ENCODE measurements around the gene TUBGCP4.
"Not testable (repeated sequence)": the region's sequence is repeated elsewhere in the genome, so short reads cannot be mapped to it uniquely, and the experiment has no call there.

TUBGCP4 gene

GRCh38 chr15:43378601-43379000, 7.7 kb downstream of the TUBGCP4 start:
- Mint-ChIP-seq H3K27ac (no peak overlapping the region), H3K9me3 (ENCODE audit: low read depth) (no peaks in the 10 kb centered on the region), H3K4me1 (ENCODE audit: low read depth) (peaks cover 5% of the 10 kb centered on the region), H3K36me3 (peaks cover 13% of the 10 kb centered on the region), H3K4me3 (no peak overlapping the region), H3K27me3 (no peaks in the 10 kb centered on the region)

DNA sequence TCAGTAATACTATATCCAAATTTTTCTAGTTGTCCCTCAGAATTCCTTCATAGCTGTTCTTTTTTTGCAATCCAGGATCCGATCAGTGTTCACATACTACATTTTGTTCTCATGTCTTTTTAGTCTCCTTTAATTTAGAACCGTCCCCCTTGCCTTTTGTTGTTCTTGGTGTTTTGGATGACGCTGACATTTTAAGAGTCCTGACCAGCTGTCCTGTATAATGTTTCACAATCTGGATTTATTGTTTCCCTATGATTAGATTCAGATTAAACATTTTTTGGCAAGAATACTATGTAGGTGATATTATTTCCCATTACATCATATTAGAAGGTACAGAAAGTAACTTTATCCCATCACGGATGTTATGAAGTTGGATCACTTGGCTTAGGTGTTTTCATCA, 11.4 kb downstream of the TUBGCP4 start:
- H3K36me3 Mint-ChIP-seq: peaks cover 28% of the 10 kb centered on the region
- H3K4me3 Mint-ChIP-seq: no peak overlapping the region
- no peak overlapping the region for H3K27ac Mint-ChIP-seq
- no peaks in the 10 kb centered on the region for H3K9me3 Mint-ChIP-seq (ENCODE audit: low read depth)
- H3K27me3 Mint-ChIP-seq: no peaks in the 10 kb centered on the region
- no peaks in the 10 kb centered on the region for H3K4me1 Mint-ChIP-seq (ENCODE audit: low read depth)

- no peak overlapping the region for H3K4me3 Mint-ChIP-seq
- peaks cover 23% of the 10 kb centered on the region for H3K36me3 Mint-ChIP-seq
- no peaks in the 10 kb centered on the region for H3K27me3 Mint-ChIP-seq
- no peak overlapping the region for H3K27ac Mint-ChIP-seq
- no peaks in the 10 kb centered on the region for H3K4me1 Mint-ChIP-seq (ENCODE audit: low read depth)
- no peaks in the 10 kb centered on the region for H3K9me3 Mint-ChIP-seq (ENCODE audit: low read depth)
Measured at GRCh38 chr15:43383070-43383469, 12.2 kb downstream of the TUBGCP4 start.

- no peaks in the 10 kb centered on the region for H3K27me3 Mint-ChIP-seq
- H3K36me3 Mint-ChIP-seq: peaks cover 22% of the 10 kb centered on the region
- H3K9me3 Mint-ChIP-seq (ENCODE audit: low read depth): no peaks in the 10 kb centered on the region
- H3K4me1 Mint-ChIP-seq (ENCODE audit: low read depth): peaks cover 1% of the 10 kb centered on the region
- no peak overlapping the region for H3K27ac Mint-ChIP-seq
- no peak overlapping the region for H3K4me3 Mint-ChIP-seq
Measured at GRCh38 chr15:43390723-43391122, 19.8 kb downstream of the TUBGCP4 start.

- not testable (repeated sequence) for H3K4me1 Mint-ChIP-seq (ENCODE audit: low read depth); H3K27me3 Mint-ChIP-seq; H3K27ac Mint-ChIP-seq; H3K4me3 Mint-ChIP-seq; H3K9me3 Mint-ChIP-seq (ENCODE audit: low read depth)
- peaks cover 19% of the 10 kb centered on the region for H3K36me3 Mint-ChIP-seq
Measured at GRCh38 chr15:43393592-43393991, 22.7 kb downstream of the TUBGCP4 start.

GRCh38 chr15:43402255-43402654, 31.4 kb downstream of the TUBGCP4 start:
- H3K9me3 Mint-ChIP-seq (ENCODE audit: low read depth): no peaks in the 10 kb centered on the region
- no peaks in the 10 kb centered on the region for H3K27me3 Mint-ChIP-seq
- H3K4me1 Mint-ChIP-seq (ENCODE audit: low read depth): no peaks in the 10 kb centered on the region
- no peak overlapping the region for H3K27ac Mint-ChIP-seq
- peaks cover 16% of the 10 kb centered on the region for H3K36me3 Mint-ChIP-seq
- H3K4me3 Mint-ChIP-seq: no peak overlapping the region

GRCh38 chr15:43403616-43404015, 32.7 kb downstream of the TUBGCP4 start:
- Mint-ChIP-seq H3K4me1 (ENCODE audit: low read depth) (no peaks in the 10 kb centered on the region), H3K27ac (no peak overlapping the region), H3K36me3 (peaks cover 15% of the 10 kb centered on the region), H3K27me3 (no peaks in the 10 kb centered on the region), H3K9me3 (ENCODE audit: low read depth) (no peaks in the 10 kb centered on the region), H3K4me3 (no peak overlapping the region)

DNA sequence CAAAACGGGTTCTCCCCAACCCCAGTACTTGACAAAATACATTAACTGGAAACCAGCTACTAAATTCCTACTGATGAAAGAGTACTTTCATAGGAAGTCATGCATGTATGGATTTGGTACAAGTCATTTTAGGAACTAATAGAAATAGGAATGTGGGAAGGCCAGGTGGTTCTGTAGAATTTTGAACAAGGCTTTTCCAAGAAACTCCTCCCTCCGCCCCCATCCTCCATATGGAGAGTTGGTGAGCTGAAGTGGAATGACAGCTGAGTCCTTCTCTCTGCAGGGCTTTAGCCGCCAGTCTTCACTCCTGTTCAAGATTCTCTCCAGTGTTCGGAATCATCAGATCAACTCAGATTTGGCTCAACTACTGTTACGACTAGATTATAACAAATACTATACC, 33.2 kb downstream of the TUBGCP4 start:
- H3K4me3 Mint-ChIP-seq: no peak overlapping the region
- H3K4me1 Mint-ChIP-seq (ENCODE audit: low read depth): no peaks in the 10 kb centered on the region
- peaks cover 13% of the 10 kb centered on the region for H3K36me3 Mint-ChIP-seq
- H3K27ac Mint-ChIP-seq: peak overlapping the region; percentile 24
- H3K9me3 Mint-ChIP-seq (ENCODE audit: low read depth): no peaks in the 10 kb centered on the region
- no peaks in the 10 kb centered on the region for H3K27me3 Mint-ChIP-seq

DNA sequence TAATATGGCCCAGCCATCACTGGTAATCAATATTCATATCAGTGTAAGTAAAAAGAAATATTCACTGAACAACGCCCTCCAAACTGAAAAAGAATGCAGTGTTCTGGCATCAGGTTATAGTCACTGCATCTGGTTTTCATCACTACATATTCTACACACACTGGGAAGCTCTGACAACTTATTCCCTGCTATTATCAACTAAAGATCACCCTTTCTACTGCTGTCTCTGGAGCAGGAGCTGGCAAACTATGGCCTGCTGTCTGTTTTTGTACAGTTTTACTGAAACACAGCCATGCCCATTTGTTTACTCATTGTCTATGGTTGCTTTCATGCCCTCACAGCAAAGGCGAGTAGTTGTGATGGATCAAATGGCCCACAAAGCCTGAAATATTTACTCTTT, 35.3 kb downstream of the TUBGCP4 start:
- Mint-ChIP-seq H3K4me3 (no peak overlapping the region), H3K4me1 (ENCODE audit: low read depth) (no peaks in the 10 kb centered on the region), H3K36me3 (peaks cover 14% of the 10 kb centered on the region), H3K9me3 (ENCODE audit: low read depth) (no peaks in the 10 kb centered on the region), H3K27ac (no peak overlapping the region), H3K27me3 (no peaks in the 10 kb centered on the region)

DNA sequence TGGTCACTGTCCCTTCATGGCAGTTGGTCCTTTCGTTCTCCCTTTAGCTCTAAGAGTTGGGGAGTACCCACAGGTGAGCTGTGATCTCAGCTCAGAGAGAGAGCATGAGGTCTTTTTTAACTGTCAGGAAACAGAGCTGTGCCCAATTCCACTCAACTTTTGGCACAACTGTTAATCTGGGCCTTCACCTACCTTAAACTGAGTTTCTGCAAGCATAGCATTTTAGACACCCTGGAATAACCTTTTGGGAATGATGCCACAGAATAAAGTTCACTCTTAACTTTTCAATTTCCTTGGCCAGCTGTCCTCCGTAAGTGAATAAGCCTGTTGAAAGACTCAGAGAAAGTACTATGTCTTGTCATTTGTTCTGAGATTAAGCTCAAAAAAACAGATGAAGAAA, 35.9 kb downstream of the TUBGCP4 start:
- Mint-ChIP-seq H3K27me3 (no peaks in the 10 kb centered on the region), H3K27ac (peak overlapping the region; percentile 50), H3K36me3 (peaks cover 10% of the 10 kb centered on the region), H3K4me1 (ENCODE audit: low read depth) (no peaks in the 10 kb centered on the region), H3K4me3 (no peak overlapping the region), H3K9me3 (ENCODE audit: low read depth) (no peaks in the 10 kb centered on the region)

DNA sequence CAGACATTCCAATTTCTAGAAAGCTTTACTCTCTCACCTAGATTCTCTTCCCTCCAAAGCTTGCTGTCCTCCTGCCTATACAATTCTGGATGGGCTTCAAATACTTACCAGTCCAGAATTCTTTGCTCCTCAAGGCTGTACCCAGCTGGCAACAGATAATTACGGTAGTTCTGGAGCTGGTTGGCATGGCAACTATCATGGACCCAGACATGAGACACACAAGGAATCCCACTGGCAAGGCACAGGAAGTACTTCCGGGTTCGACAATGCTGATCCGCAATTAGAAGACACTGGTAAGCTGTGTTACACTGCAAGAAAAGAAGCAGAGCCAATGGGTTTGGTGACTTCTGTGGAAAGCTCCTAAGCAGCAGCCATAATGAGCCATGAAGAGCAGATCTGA, 37.9 kb downstream of the TUBGCP4 start:
- no peak overlapping the region for H3K27ac Mint-ChIP-seq
- H3K4me3 Mint-ChIP-seq: no peak overlapping the region
- H3K36me3 Mint-ChIP-seq: peaks cover 14% of the 10 kb centered on the region
- no peaks in the 10 kb centered on the region for H3K4me1 Mint-ChIP-seq (ENCODE audit: low read depth)
- no peaks in the 10 kb centered on the region for H3K9me3 Mint-ChIP-seq (ENCODE audit: low read depth)
- H3K27me3 Mint-ChIP-seq: no peaks in the 10 kb centered on the region

GRCh38 chr15:43410572-43411214, 39.8 kb downstream of the TUBGCP4 start:
- Mint-ChIP-seq H3K9me3 (ENCODE audit: low read depth) (no peaks in the 10 kb centered on the region), H3K27ac (peak overlapping the region; percentile 46), H3K4me3 (no peak overlapping the region), H3K36me3 (peaks cover 16% of the 10 kb centered on the region), H3K27me3 (no peaks in the 10 kb centered on the region), H3K4me1 (ENCODE audit: low read depth) (no peaks in the 10 kb centered on the region)

DNA sequence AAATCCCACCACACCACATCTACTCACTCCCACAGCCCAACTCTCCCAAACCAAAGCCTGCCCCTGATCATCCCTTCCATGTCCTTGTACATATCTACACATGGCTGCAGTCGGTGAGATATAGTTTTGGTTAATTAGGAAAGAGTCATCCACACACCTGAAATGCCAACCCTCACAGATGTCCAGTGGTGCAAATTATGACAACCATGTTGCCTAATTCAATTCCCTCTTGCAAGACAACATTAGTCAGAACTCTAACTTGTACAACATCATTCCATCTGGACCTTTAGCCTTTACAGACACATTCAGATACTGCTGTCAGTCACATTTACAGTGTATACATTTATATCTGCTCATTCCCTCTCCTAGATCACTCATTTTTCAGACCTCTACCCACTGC, 41.2 kb downstream of the TUBGCP4 start:
- no peaks in the 10 kb centered on the region for H3K27me3 Mint-ChIP-seq
- no peaks in the 10 kb centered on the region for H3K4me1 Mint-ChIP-seq (ENCODE audit: low read depth)
- no peaks in the 10 kb centered on the region for H3K9me3 Mint-ChIP-seq (ENCODE audit: low read depth)
- H3K4me3 Mint-ChIP-seq: no peak overlapping the region
- H3K27ac Mint-ChIP-seq: peak overlapping the region; percentile 62
- H3K36me3 Mint-ChIP-seq: peaks cover 12% of the 10 kb centered on the region

- Mint-ChIP-seq H3K27ac (no peak overlapping the region), H3K4me3 (no peak overlapping the region), H3K27me3 (no peaks in the 10 kb centered on the region), H3K9me3 (ENCODE audit: low read depth) (no peaks in the 10 kb centered on the region), H3K36me3 (peaks cover 13% of the 10 kb centered on the region), H3K4me1 (ENCODE audit: low read depth) (no peaks in the 10 kb centered on the region)
Measured at GRCh38 chr15:43414196-43414595, 43.3 kb downstream of the TUBGCP4 start.

- H3K27ac Mint-ChIP-seq: no peak overlapping the region
- H3K36me3 Mint-ChIP-seq: peaks cover 14% of the 10 kb centered on the region
- H3K4me1 Mint-ChIP-seq (ENCODE audit: low read depth): peaks cover 11% of the 10 kb centered on the region
- H3K27me3 Mint-ChIP-seq: no peaks in the 10 kb centered on the region
- H3K4me3 Mint-ChIP-seq: no peak overlapping the region
- no peaks in the 10 kb centered on the region for H3K9me3 Mint-ChIP-seq (ENCODE audit: low read depth)
Measured at GRCh38 chr15:43420435-43420834, 49.5 kb downstream of the TUBGCP4 start.

DNA sequence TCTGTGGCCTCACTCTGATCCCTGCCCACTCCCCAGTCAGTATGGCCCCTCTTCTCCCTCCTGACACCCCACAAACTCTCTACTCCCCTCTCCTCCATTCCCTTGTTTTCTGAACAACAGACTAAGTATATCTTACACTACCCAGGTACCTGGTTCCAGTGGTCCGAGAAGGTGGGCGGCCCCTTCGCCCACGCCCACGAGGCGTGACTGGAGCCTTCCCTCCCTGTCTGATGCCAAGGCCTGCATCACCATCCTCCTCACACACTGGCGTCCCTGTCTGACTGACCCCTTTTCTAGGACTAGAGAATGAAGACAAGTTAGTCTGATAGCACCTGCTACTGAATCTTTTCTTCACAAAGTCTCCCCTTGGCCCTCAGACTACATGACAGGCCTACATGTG, 50.0 kb downstream of the TUBGCP4 start:
- Mint-ChIP-seq H3K9me3 (ENCODE audit: low read depth) (no peaks in the 10 kb centered on the region), H3K4me1 (ENCODE audit: low read depth) (peaks cover 11% of the 10 kb centered on the region), H3K36me3 (peaks cover 14% of the 10 kb centered on the region), H3K27me3 (no peaks in the 10 kb centered on the region), H3K27ac (no peak overlapping the region), H3K4me3 (no peak overlapping the region)

Data from activated naive CD8-positive, alpha-beta T cell (primary cell).